Body of pancreas (tissue), 4 donors: ENCODE data around the gene TPRKB.
"Not testable (repeated sequence)": the region's sequence is repeated elsewhere in the genome, so short reads cannot be mapped to it uniquely, and the experiment has no call there.

Experiments used
- CTCF ChIP-seq, 7 experiments: fragments of 450-650 bp in 4 of 7; fragments of 200-600 bp in 3 of 7; sonication (generic) in 3 of 7; IDR thresholded peaks; one replicate each; pipeline ENCODE4 v1.5.1; 2016 to 2019; ENCODE audit warnings: antibody characterized with exemption in 7 of 7
- POLR2A ChIP-seq, 3 donors: fragments of 450-650 bp; IDR thresholded peaks; one replicate each; pipeline ENCODE4 v1.6.1; 2016; ENCODE audit warnings: antibody characterized with exemption in 3 of 3, mild to moderate bottlenecking in 2 of 3

- TF ChIP-seq POLR2A, CTCF (IDR thresholded peaks at IDR 0.05): not testable (repeated sequence)
These were observed 52.2 kb downstream of the TPRKB start for GRCh38 chr2:73684905-73685304.
